ENCODE measurements around the gene CAMK2D.

Gene CAMK2D

GRCh38 chr4:113740857-113741379 is 20.6 kb downstream of the CAMK2D start:
- no peak overlapping the region for H3K4me3 ChIP-seq (replicated peaks; ENCODE audit: low read depth, low read length)
- no peak for TF ChIP-seq CTCF (IDR thresholded peaks at IDR 0.05; ENCODE audit: low read depth, low read length, missing control alignments)
- no peak for DNase-seq (ENCODE audit: extremely low read depth, low read depth)

- no peak for TF ChIP-seq CTCF (IDR thresholded peaks at IDR 0.05; ENCODE audit: low read depth, low read length, missing control alignments)
- no peak overlapping the region for H3K4me3 ChIP-seq (replicated peaks; ENCODE audit: low read depth, low read length)
- no peak for DNase-seq (ENCODE audit: extremely low read depth, low read depth)
Measured at GRCh38 chr4:113739197-113739596, 22.3 kb downstream of the CAMK2D start.

- no peak for DNase-seq (ENCODE audit: extremely low read depth, low read depth)
- no peak for TF ChIP-seq CTCF (IDR thresholded peaks at IDR 0.05; ENCODE audit: low read depth, low read length, missing control alignments)
- H3K4me3 ChIP-seq (replicated peaks; ENCODE audit: low read depth, low read length): no peak overlapping the region
Measured at GRCh38 chr4:113738251-113738650, 23.3 kb downstream of the CAMK2D start.

- H3K4me3 ChIP-seq (replicated peaks; ENCODE audit: low read depth, low read length): no peak overlapping the region
- DNase-seq (ENCODE audit: extremely low read depth, low read depth): no peak
- no peak for TF ChIP-seq CTCF (IDR thresholded peaks at IDR 0.05; ENCODE audit: low read depth, low read length, missing control alignments)
Measured at GRCh38 chr4:113733685-113734084, 27.9 kb downstream of the CAMK2D start.

GRCh38 chr4:113732967-113733527 is 28.5 kb downstream of the CAMK2D start:
- no peak overlapping the region for H3K4me3 ChIP-seq (replicated peaks; ENCODE audit: low read depth, low read length)
- no peak for TF ChIP-seq CTCF (IDR thresholded peaks at IDR 0.05; ENCODE audit: low read depth, low read length, missing control alignments)
- no peak for DNase-seq (ENCODE audit: extremely low read depth, low read depth)

GRCh38 chr4:113730467-113731216 is 30.9 kb downstream of the CAMK2D start:
- no peak for TF ChIP-seq CTCF (IDR thresholded peaks at IDR 0.05; ENCODE audit: low read depth, low read length, missing control alignments)
- DNase-seq (ENCODE audit: extremely low read depth, low read depth): no peak
- no peak overlapping the region for H3K4me3 ChIP-seq (replicated peaks; ENCODE audit: low read depth, low read length)
